Stimulated activated naive CD8-positive, alpha-beta T cell treated with anti-CD3 and anti-CD28 coated beads, Interleukin-15, amount 100 ng/mL, for 72 hours (primary cell): ENCODE measurements around the gene SNX9.
"Not testable (repeated sequence)": the region's sequence is repeated elsewhere in the genome, so short reads cannot be mapped to it uniquely, and the experiment has no call there.

Experiments used
- ATAC-seq: fragments of 150-1000 bp; cut with Tn5 transposase; 2 replicates; pipeline ENCODE4 v1.10.0; 2021; ENCODE audit warnings: mild to moderate bottlenecking, moderate library complexity
- DNase-seq, 2 donors: peaks; one replicate each; pipeline ENCODE4 v3.0.0; 2021 to 2022
- H3K27ac Mint-ChIP-seq, 2 donors: one replicate each; pipeline ENCODE4 v1.8.0; 2022; ENCODE audit warnings: mild to moderate bottlenecking in 2 of 2, mixed read lengths in 2 of 2, moderate library complexity in 2 of 2
- H3K27me3 Mint-ChIP-seq: one replicate; pipeline ENCODE4 v1.8.0; 2022; ENCODE audit warnings: mixed read lengths
- H3K4me1 Mint-ChIP-seq: one replicate; pipeline ENCODE4 v1.8.0; 2022; ENCODE audit warnings: mild to moderate bottlenecking, mixed read lengths
- H3K4me3 Mint-ChIP-seq, 2 donors: one replicate each; pipeline ENCODE4 v1.8.0; 2022; ENCODE audit warnings: mild to moderate bottlenecking in 2 of 2, mixed read lengths in 2 of 2, moderate library complexity in 1 of 2
- H3K9me3 Mint-ChIP-seq, 2 donors: one replicate each; pipeline ENCODE4 v1.8.0; 2022; ENCODE audit warnings: mixed read lengths in 2 of 2

SNX9 gene

GRCh38 chr6:157946053-157946617 is 123.1 kb downstream of the SNX9 start:
- H3K27ac Mint-ChIP-seq: peak overlapping the region in 1 of 2 donors; percentile 37
- H3K9me3 Mint-ChIP-seq: peaks cover 8 to 36% of the 10 kb centered on the region in 2 donors
- H3K4me1 Mint-ChIP-seq: peaks cover 50% of the 10 kb centered on the region
- peak overlapping the region in 1 of 2 donors; percentile 37 for H3K4me3 Mint-ChIP-seq
- H3K27me3 Mint-ChIP-seq: peaks cover 10% of the 10 kb centered on the region
- DNase-seq (no peak), ATAC-seq (no peak)

GRCh38 chr6:157946865-157947532 is 124.0 kb downstream of the SNX9 start:
- H3K4me1 Mint-ChIP-seq: peaks cover 50% of the 10 kb centered on the region
- peaks cover 13% of the 10 kb centered on the region for H3K27me3 Mint-ChIP-seq
- peak overlapping the region in 1 of 2 donors; percentile 87 for H3K27ac Mint-ChIP-seq
- ATAC-seq: peak; percentile 73
- peaks cover 8 to 36% of the 10 kb centered on the region in 2 donors for H3K9me3 Mint-ChIP-seq
- no peak for DNase-seq
- no peak overlapping the region for H3K4me3 Mint-ChIP-seq

GRCh38 chr6:157950899-157951298 is 127.9 kb downstream of the SNX9 start:
- not testable (repeated sequence) for ATAC-seq, H3K27ac Mint-ChIP-seq
- H3K9me3 Mint-ChIP-seq: peaks cover 8 to 29% of the 10 kb centered on the region in 2 donors

GRCh38 chr6:157951828-157952227 is 128.8 kb downstream of the SNX9 start:
- Mint-ChIP-seq H3K4me1 (peaks cover 16% of the 10 kb centered on the region), H3K9me3 (peaks cover 8 to 29% of the 10 kb centered on the region in 2 donors), H3K27ac (peak overlapping the region in 1 of 2 donors; percentile 69), H3K4me3 (no peak overlapping the region), H3K27me3 (peaks cover 19% of the 10 kb centered on the region)
- no peak for DNase-seq
- no peak for ATAC-seq

More at GRCh38 chr6:157950899-157951298, 127.9 kb downstream of the SNX9 start:
- DNase-seq, H3K4me3 Mint-ChIP-seq: not testable (repeated sequence)
- H3K27me3 Mint-ChIP-seq: peaks cover 19% of the 10 kb centered on the region
- peaks cover 25% of the 10 kb centered on the region for H3K4me1 Mint-ChIP-seq

GRCh38 chr6:157952861-157953351 is 129.9 kb downstream of the SNX9 start:
- peaks cover 10% of the 10 kb centered on the region for H3K4me1 Mint-ChIP-seq
- H3K27ac Mint-ChIP-seq: peak overlapping the region in 1 of 2 donors; percentile 81
- peak; percentile 25 for ATAC-seq
- H3K27me3 Mint-ChIP-seq: peaks cover 19% of the 10 kb centered on the region
- peak in 1 of 2 donors; percentile 5 for DNase-seq
- H3K4me3 Mint-ChIP-seq: no peak overlapping the region
- peaks cover 11 to 31% of the 10 kb centered on the region in 2 donors for H3K9me3 Mint-ChIP-seq

GRCh38 chr6:157953580-157954091 is 130.6 kb downstream of the SNX9 start:
- Mint-ChIP-seq H3K4me1 (peaks cover 10% of the 10 kb centered on the region), H3K27ac (peak overlapping the region in 1 of 2 donors; percentile 81), H3K9me3 (peaks cover 14 to 30% of the 10 kb centered on the region in 2 donors), H3K4me3 (no peak overlapping the region), H3K27me3 (peaks cover 19% of the 10 kb centered on the region)
- DNase-seq (peak in 1 of 2 donors; percentile 6), ATAC-seq (peak; percentile 31)

GRCh38 chr6:157954150-157955117 is 131.4 kb downstream of the SNX9 start:
- peaks cover 10% of the 10 kb centered on the region for H3K4me1 Mint-ChIP-seq
- peaks cover 19% of the 10 kb centered on the region for H3K27me3 Mint-ChIP-seq
- H3K27ac Mint-ChIP-seq: peak overlapping the region in 1 of 2 donors; percentile 65
- H3K4me3 Mint-ChIP-seq: no peak overlapping the region
- no peak for ATAC-seq
- peaks cover 18 to 32% of the 10 kb centered on the region in 2 donors for H3K9me3 Mint-ChIP-seq
- peak in 1 of 2 donors; percentile 7 for DNase-seq

- no peak for ATAC-seq
- no peak for DNase-seq
- no peak overlapping the region for H3K27ac Mint-ChIP-seq
- H3K4me1 Mint-ChIP-seq: peaks cover 10% of the 10 kb centered on the region
- H3K27me3 Mint-ChIP-seq: peaks cover 14% of the 10 kb centered on the region
- no peak overlapping the region for H3K4me3 Mint-ChIP-seq
- peaks cover 28% of the 10 kb centered on the region in 2 donors for H3K9me3 Mint-ChIP-seq
Observed at GRCh38 chr6:157955675-157956074, 132.6 kb downstream of the SNX9 start.

- peaks cover 12% of the 10 kb centered on the region for H3K27me3 Mint-ChIP-seq
- H3K9me3 Mint-ChIP-seq: peaks cover 23 to 28% of the 10 kb centered on the region in 2 donors
- no peak for DNase-seq
- no peak overlapping the region for H3K4me3 Mint-ChIP-seq
- H3K4me1 Mint-ChIP-seq: peaks cover 10% of the 10 kb centered on the region
- peak overlapping the region in 1 of 2 donors; percentile 48 for H3K27ac Mint-ChIP-seq
- ATAC-seq: no peak
Observed at GRCh38 chr6:157956171-157956730, 133.2 kb downstream of the SNX9 start.

GRCh38 chr6:157959451-157960227 is 136.6 kb downstream of the SNX9 start:
- ATAC-seq (no peak), DNase-seq (no peak)
- Mint-ChIP-seq H3K9me3 (peaks cover 23 to 28% of the 10 kb centered on the region in 2 donors), H3K27me3 (peaks cover 10% of the 10 kb centered on the region), H3K27ac (no peak overlapping the region), H3K4me1 (peaks cover 25% of the 10 kb centered on the region), H3K4me3 (no peak overlapping the region)

- ATAC-seq (no peak), DNase-seq (no peak)
- H3K9me3 Mint-ChIP-seq: peaks cover 23 to 28% of the 10 kb centered on the region in 2 donors
- H3K27ac Mint-ChIP-seq: no peak overlapping the region
- peaks cover 7% of the 10 kb centered on the region for H3K27me3 Mint-ChIP-seq
- H3K4me1 Mint-ChIP-seq: peaks cover 25% of the 10 kb centered on the region
- no peak overlapping the region for H3K4me3 Mint-ChIP-seq
Observed at GRCh38 chr6:157961153-157961831, 138.2 kb downstream of the SNX9 start.

GRCh38 chr6:157961832-157962575 is 139.0 kb downstream of the SNX9 start:
- DNase-seq (no peak), ATAC-seq (no peak)
- Mint-ChIP-seq H3K27me3 (peaks cover 7% of the 10 kb centered on the region), H3K4me1 (peaks cover 28% of the 10 kb centered on the region), H3K27ac (peak overlapping the region; percentile 83 to 96), H3K9me3 (peaks cover 23 to 28% of the 10 kb centered on the region in 2 donors), H3K4me3 (peak overlapping the region; percentile 73 to 83)
